ENCODE results near the gene STOM. TPM values are rescaled to one million over a fixed set of nuclear protein-coding genes. Genes with fewer than 3 reads are reported as not detected.
"Not testable (repeated sequence)": the region's sequence is repeated elsewhere in the genome, so short reads cannot be mapped to it uniquely, and the experiment has no call there.

STOM gene, protein sequence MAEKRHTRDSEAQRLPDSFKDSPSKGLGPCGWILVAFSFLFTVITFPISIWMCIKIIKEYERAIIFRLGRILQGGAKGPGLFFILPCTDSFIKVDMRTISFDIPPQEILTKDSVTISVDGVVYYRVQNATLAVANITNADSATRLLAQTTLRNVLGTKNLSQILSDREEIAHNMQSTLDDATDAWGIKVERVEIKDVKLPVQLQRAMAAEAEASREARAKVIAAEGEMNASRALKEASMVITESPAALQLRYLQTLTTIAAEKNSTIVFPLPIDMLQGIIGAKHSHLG
- 10 to 100 TPM; 50.8 to 69.4 TPM for total RNA-seq

DNA sequence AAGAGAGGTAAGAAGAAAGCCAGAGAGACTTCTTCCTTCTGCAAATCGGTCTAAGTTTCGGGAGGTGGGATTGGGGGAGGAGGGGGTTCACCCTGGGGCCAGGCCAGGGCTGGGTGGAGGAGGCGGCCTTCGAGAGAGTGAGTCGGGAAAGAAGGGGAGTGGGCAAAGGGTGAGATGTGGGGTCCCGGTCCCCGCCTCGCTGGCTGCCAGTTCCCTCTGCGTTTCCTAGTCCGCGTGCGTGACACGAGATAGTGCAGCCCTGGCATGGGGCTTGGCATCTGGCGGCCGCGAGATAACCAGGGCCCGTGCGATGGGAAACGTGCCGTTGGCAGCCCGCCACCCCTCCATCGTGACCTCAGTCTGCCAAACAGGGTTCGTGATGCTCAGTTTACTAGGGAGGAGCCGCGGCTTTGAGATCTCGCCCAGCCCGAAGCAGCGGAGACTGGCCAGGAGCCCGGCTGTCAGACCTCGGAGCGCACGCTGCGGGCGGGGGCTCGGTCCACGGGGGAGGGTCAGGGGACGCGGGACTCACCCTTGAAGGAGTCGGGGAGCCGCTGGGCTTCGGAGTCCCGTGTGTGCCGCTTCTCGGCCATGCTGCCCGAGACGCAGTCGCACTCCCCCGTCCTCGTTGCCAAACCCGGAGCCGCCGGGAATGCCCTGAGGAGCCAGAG lies at the start of gene STOM:
TSS of gene STOM (minus strand) at position 656 of the 671 bp plus-strand sequence. CDS start at position 593, 63 bp downstream.
- peaks cover 34% of the 10 kb centered on the region for H3K4me1 Mint-ChIP-seq

DNA sequence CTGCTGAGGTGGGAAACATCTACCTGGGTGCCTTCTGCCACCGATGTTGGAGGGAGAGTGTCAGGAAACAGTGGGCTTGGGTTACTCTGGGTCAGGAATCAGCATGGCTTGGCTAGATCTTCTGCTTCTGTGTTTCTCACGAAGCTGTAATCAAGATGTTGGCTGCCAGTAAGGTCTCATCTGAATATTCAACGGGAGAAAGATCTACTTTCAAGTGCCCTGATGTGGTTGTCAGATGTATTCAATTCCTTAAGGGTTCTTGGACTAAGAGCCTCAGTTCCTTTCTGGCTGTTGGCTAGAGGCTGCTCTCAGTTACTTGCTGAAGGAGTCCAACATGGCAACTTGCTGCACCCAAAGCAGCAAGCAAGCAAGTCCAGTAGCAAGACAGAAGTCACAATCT lies 41.9 kb upstream of the STOM start:
- no peaks in the 10 kb centered on the region for H3K36me3 Mint-ChIP-seq (ENCODE audit: low read depth)
- no peak for ATAC-seq (replicated peaks)
- no peaks in the 10 kb centered on the region for H3K4me1 Mint-ChIP-seq
- H3K27me3 Mint-ChIP-seq = no peaks in the 10 kb centered on the region
- H3K9me3 Mint-ChIP-seq = no peaks in the 10 kb centered on the region
- H3K27ac Mint-ChIP-seq = no peak overlapping the region
- no peak overlapping the region for H3K4me3 Mint-ChIP-seq

More for the DNA sequence above, at the start of gene STOM:
- Mint-ChIP-seq H3K27ac (peak within 1 kb of the TSS; percentile 86), H3K9me3 (peaks cover 5% of the 10 kb centered on the region), H3K27me3 (no peaks in the 10 kb centered on the region), H3K4me3 (peak within 1 kb of the TSS; percentile 81), H3K36me3 (ENCODE audit: low read depth) (peaks cover 25% of the 10 kb centered on the region)
- peak; percentile 74 for ATAC-seq (replicated peaks)

DNA sequence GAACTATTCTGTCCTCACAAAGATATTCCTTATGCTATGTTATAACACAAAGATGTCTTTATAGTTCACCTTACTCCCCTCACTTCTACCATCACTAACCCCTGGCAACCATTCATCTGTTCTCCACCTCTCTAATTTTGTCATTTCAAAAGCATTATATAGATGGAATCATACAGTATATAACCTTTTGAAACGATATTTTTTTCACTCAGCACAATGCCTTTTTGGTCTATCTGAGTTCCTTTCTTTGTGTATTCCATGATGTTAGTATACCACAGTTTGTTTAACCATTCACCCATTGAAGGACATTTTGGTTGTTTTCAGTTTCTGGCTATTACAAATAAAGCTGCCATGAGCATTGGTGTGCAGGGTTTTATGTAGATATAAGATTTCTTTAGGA lies 35.8 kb upstream of the STOM start:
- peaks cover 4% of the 10 kb centered on the region for H3K27me3 Mint-ChIP-seq
- no peaks in the 10 kb centered on the region for H3K36me3 Mint-ChIP-seq (ENCODE audit: low read depth)
- no peak overlapping the region for H3K27ac Mint-ChIP-seq
- no peak for ATAC-seq (replicated peaks)
- H3K4me3 Mint-ChIP-seq = no peak overlapping the region
- H3K9me3 Mint-ChIP-seq = no peaks in the 10 kb centered on the region
- H3K4me1 Mint-ChIP-seq = no peaks in the 10 kb centered on the region

DNA sequence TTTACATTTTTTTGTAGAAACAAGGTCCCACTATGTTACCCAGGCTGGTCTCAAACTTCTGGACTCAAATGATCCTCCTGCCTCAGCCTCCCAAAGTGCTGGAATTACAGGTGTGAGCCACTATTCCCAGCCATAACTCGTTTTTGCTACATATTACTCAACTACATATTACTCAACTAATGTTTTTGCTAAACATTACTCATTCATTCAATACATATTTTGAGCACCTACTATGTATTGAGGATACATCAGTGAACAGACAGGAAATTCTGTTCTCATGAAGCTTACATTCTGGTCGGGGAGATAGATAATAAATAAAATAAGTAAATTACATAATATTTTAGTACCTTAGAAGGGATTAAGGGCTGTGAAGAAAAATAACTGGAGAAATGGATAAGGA lies 34.9 kb upstream of the STOM start:
- Mint-ChIP-seq H3K36me3 (ENCODE audit: low read depth) (no peaks in the 10 kb centered on the region), H3K4me1 (no peaks in the 10 kb centered on the region), H3K4me3 (no peak overlapping the region), H3K27me3 (peaks cover 4% of the 10 kb centered on the region), H3K27ac (no peak overlapping the region), H3K9me3 (no peaks in the 10 kb centered on the region)
- peak; percentile 35 for ATAC-seq (replicated peaks)

DNA sequence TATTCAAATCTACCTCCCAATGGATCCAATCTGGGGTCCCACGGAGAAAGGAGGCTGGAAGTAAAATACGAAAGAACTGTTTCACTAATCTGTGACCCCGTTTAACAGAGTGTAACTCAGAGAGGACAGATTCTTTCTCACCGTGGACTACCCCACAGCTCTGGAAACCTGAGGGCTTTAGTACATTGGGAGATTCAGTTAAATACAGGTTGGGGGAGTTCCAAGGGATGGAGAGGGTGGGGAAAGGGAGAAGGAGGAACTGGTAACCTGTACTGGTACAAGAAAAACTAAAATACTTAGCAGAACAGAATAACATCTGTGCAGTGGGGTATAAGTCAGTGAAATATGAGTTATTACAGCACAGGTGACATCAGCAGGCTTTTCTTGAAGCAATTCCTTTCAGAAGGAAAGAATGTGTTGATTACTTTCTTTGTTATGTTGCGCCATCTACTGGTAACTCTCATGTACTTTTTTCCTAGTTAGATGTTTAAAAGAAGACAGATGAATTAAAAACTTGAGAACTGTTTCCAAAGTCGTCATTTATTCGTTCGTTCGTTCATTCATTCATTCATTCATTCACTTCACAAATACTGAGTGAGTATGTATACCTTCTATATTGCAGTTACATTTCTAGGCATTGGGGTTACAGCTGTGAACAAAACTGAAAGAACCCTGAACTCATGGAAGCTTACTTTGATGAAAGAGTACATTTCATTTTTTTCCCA lies 30.0 kb upstream of the STOM start:
- Mint-ChIP-seq H3K36me3 (ENCODE audit: low read depth) (no peaks in the 10 kb centered on the region), H3K4me3 (no peak overlapping the region), H3K27ac (no peak overlapping the region), H3K4me1 (no peaks in the 10 kb centered on the region), H3K9me3 (no peaks in the 10 kb centered on the region), H3K27me3 (no peaks in the 10 kb centered on the region)
- ATAC-seq (replicated peaks) = peak; percentile 55

DNA sequence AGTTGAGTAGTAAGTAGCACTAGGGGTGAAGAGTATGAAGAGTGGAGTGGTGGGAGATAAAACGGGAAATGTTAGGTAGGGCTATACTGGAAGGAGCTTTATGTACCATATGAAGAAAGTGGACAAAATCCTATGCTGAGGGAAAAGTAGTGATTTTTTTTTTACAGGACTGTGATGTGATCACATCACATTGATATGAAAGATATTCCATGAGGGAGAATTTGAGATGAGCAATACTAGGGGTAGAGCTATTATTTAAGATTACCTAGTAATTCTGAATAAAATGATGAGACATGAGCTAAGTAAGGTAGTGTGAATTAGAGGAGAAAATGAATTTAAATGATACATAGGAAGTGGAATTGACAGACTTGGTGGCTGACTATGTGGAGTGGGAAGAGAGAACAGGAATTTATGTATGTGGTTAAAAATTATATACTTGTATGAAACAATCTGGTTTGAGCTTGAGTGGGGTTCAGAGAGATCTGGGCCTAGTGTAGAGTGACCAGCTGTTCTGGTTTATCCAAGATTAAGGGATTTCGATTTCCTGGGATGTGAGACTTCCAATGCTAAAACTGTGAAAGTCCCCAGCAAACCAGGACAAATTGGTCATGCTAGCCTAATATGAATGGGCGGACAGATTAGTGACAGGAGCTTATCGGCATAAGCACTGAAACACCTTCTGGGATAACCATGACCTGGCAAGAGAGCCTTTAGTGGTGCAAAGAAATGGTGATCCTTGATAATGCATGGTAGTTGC lies 29.3 kb upstream of the STOM start:
- peak overlapping the region; percentile 1 for H3K27ac Mint-ChIP-seq
- H3K9me3 Mint-ChIP-seq = no peaks in the 10 kb centered on the region
- no peaks in the 10 kb centered on the region for H3K4me1 Mint-ChIP-seq
- no peak overlapping the region for H3K4me3 Mint-ChIP-seq
- no peaks in the 10 kb centered on the region for H3K36me3 Mint-ChIP-seq (ENCODE audit: low read depth)
- ATAC-seq (replicated peaks) = no peak
- H3K27me3 Mint-ChIP-seq = no peaks in the 10 kb centered on the region

DNA sequence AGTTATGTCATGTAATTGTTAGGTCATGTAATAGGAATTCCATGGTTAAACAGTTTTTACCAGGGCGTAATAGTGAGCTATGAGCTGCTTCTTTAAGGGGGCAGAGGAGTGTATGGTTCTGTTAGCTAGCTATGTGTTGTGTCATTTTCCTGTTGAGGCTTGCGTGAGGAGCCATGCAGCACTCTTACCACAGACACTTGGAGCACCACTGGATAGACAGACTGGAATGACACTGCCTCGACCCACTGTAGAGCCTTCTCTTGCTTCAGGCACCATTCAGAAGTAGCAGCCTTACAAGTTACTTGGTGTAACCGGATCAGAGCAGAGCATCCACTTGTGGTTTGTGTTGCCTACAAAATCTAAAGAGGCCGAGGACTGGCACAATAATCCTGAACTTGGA lies 28.3 kb upstream of the STOM start:
- Mint-ChIP-seq H3K27me3 (no peaks in the 10 kb centered on the region), H3K36me3 (ENCODE audit: low read depth) (no peaks in the 10 kb centered on the region), H3K9me3 (no peaks in the 10 kb centered on the region), H3K4me3 (no peak overlapping the region), H3K4me1 (no peaks in the 10 kb centered on the region), H3K27ac (no peak overlapping the region)
- ATAC-seq (replicated peaks) = no peak

DNA sequence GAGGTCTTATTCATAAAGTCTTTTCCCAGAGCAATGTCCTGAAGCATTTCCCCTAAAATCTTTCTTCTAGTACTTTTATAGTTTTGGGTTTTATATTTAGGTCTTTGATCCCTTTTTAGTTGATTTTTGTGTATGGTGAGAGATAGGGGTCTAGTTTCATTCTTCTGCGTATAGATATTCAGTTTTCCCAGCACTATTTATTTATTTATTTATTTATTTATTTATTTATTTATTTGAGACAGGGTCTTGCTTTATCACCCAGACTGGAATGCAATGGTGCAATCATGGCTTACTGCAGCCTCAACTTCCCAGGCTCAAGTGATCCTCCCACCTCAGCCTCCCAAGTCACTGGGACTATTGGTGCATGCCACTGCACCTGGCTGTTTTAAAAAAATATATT lies 27.2 kb upstream of the STOM start:
- not testable (repeated sequence) for H3K36me3 Mint-ChIP-seq (ENCODE audit: low read depth); ATAC-seq (replicated peaks)

DNA sequence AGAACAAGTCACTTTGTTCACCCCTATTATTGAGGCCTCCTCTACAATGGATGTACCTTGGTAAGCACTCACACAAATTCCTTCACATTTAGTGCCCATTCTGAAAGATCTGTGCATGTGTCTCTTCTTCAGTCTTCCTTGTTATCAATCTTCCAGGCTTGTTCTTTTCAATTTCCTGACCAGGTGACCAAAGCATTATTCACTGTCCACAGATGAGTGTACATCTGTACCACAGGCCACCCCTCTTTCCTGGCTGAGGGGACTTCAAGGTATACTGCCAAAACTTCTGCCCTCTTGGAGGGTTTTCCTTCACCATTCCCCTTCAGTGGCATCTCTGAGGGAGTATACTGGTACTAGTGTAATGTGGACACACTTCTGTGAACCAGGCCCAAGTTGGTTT lies 25.5 kb upstream of the STOM start:
- H3K4me1 Mint-ChIP-seq = no peaks in the 10 kb centered on the region
- H3K27ac Mint-ChIP-seq = no peak overlapping the region
- no peak overlapping the region for H3K4me3 Mint-ChIP-seq
- peak; percentile 49 for ATAC-seq (replicated peaks)
- no peaks in the 10 kb centered on the region for H3K36me3 Mint-ChIP-seq (ENCODE audit: low read depth)
- H3K27me3 Mint-ChIP-seq = no peaks in the 10 kb centered on the region
- no peaks in the 10 kb centered on the region for H3K9me3 Mint-ChIP-seq

More for the DNA sequence above, 27.2 kb upstream of the STOM start:
- H3K27ac Mint-ChIP-seq, H3K9me3 Mint-ChIP-seq, H3K4me3 Mint-ChIP-seq, H3K4me1 Mint-ChIP-seq, H3K27me3 Mint-ChIP-seq: not testable (repeated sequence)

DNA sequence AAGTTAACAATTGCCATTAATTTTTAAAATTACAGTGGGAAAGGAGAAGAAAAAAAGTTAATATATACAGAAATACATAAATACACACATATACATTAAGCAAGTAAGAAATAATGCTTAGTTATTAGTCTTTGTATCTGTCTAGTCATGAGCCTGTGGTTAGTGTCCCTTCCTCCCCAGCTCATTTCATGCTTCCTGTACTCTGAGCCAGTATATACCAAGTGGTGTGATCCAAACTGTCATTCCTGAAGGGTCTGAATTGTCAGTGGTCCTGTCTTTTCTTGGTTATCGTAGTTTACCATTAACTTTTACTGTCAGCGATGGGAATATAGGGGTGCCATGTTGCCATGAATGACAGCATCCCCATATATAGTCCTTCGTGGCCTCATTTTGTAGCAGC lies 24.2 kb upstream of the STOM start:
- no peaks in the 10 kb centered on the region for H3K36me3 Mint-ChIP-seq (ENCODE audit: low read depth)
- no peaks in the 10 kb centered on the region for H3K9me3 Mint-ChIP-seq
- H3K4me1 Mint-ChIP-seq = no peaks in the 10 kb centered on the region
- no peak overlapping the region for H3K27ac Mint-ChIP-seq
- ATAC-seq (replicated peaks) = no peak
- H3K4me3 Mint-ChIP-seq = no peak overlapping the region
- H3K27me3 Mint-ChIP-seq = no peaks in the 10 kb centered on the region

DNA sequence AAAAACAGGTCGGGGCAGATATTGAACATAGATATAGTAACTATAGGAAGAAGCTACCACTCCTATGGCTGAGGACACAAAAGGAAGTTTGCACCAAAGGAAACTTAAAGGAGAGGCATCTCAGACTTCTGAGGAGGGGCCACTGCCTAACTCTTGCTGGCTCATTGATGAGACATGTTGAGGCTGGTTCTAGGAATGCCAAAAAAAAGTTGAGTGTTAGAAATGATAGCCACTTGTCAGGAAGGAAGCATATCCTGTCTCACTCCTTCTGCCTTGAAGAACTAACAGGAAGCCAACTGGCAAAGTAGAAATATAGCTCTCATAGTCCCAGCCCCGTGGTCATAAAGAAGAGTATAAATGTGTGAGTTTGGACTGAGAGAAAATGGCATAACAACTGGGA lies 23.3 kb upstream of the STOM start:
- H3K36me3 Mint-ChIP-seq (ENCODE audit: low read depth) = no peaks in the 10 kb centered on the region
- no peak overlapping the region for H3K27ac Mint-ChIP-seq
- H3K9me3 Mint-ChIP-seq = no peaks in the 10 kb centered on the region
- no peaks in the 10 kb centered on the region for H3K27me3 Mint-ChIP-seq
- H3K4me1 Mint-ChIP-seq = no peaks in the 10 kb centered on the region
- H3K4me3 Mint-ChIP-seq = no peak overlapping the region
- peak; percentile 18 for ATAC-seq (replicated peaks)

DNA sequence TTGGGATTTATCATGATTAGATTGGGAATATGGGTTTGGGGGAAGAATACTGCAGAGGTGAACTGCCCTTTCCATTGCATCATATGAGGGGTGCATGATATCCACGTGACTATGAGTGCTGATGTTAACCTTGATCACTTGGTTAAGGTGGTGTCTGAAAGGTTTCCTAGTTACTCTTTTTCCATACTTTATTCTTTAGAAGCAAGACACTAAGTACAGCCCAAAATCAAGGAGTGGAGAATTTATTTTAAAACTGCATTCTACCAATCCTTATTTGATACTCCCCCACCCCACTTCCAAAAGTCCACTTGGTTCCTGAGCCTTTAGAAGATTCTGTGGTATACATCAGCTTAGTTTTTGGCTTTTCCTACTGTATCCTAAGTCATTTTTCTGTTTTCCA lies 20.3 kb upstream of the STOM start:
- Mint-ChIP-seq H3K4me1 (no peaks in the 10 kb centered on the region), H3K4me3 (no peak overlapping the region), H3K9me3 (no peaks in the 10 kb centered on the region), H3K27me3 (no peaks in the 10 kb centered on the region), H3K27ac (no peak overlapping the region), H3K36me3 (ENCODE audit: low read depth) (no peaks in the 10 kb centered on the region)
- no peak for ATAC-seq (replicated peaks)

DNA sequence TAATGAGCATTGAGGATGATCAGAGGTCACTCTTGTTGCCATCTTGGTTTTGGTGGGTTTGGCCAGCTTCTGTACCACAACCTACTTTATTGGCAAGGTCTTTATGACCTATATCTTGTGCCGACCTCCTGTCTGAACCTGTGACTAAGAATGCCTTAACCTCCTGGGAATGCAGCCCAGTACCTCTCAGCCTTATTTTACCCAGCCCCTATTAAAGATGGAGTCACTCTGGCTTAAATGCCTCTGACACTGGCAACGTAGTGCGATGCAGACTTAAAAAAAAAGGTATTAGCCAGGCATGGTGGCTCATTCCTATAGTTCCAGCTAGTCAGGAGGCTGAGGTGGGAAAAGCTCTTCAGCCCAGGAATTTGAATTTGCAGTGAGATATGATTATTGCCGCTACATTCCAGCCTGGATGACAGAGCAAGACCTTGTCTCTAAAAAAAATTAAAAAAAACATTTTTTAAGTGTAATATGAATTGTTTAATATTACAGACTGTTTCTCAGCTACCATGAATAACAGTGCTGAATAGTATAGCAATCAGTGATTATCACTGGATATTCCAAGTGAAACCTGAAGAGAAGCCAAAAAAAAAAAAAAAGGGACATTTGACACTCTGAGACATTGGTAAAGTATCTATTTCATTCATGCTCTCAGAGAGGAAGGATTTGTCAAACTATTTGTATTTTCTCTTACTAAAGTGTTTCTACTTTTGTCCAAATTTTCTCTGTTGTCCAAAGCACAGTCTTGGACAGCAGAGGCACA lies 18.3 kb upstream of the STOM start:
- Mint-ChIP-seq H3K27me3 (no peaks in the 10 kb centered on the region), H3K36me3 (ENCODE audit: low read depth) (no peaks in the 10 kb centered on the region), H3K4me1 (no peaks in the 10 kb centered on the region), H3K27ac (no peak overlapping the region), H3K4me3 (no peak overlapping the region), H3K9me3 (no peaks in the 10 kb centered on the region)
- no peak for ATAC-seq (replicated peaks)
